Smooth muscle cell (in vitro differentiated cells): ENCODE data around the gene PRKCA. TPM values are rescaled to one million over a fixed set of nuclear protein-coding genes. Genes with fewer than 3 reads are reported as not detected.

Source experiments
- DNase-seq: peaks from one replicate; lab custom pipeline; 2025; ENCODE audit not compliant: unreplicated experiment; lab: John Stamatoyannopoulos, UW
- H2AFZ ChIP-seq: fragments of 200-600 bp; sonication (generic); 2 replicates; pipeline ENCODE4 v1.6.0; 2016; ENCODE audit warnings: antibody characterized with exemption, low read depth, mild to moderate bottlenecking
- H3F3A ChIP-seq: fragments of 200-600 bp; sonication (generic); 2 replicates; pipeline ENCODE4 v1.6.0; 2017; ENCODE audit warnings: antibody characterized with exemption, low read depth
- H3K27ac ChIP-seq: fragments of 200-600 bp; sonication (generic); 2 replicates; pipeline ENCODE4 v1.5.1; 2016; ENCODE audit warnings: low read depth, mild to moderate bottlenecking
- H3K27me3 ChIP-seq: fragments of 200-600 bp; sonication (generic); 2 replicates; pipeline ENCODE4 v1.6.1; 2016; ENCODE audit warnings: low read depth, mild to moderate bottlenecking
- H3K36me3 ChIP-seq: fragments of 200-600 bp; sonication (generic); 2 replicates; pipeline ENCODE4 v1.5.1; 2016; ENCODE audit warnings: low read depth
- H3K4me1 ChIP-seq: fragments of 200-600 bp; sonication (generic); 2 replicates; pipeline ENCODE4 v1.5.1; 2016; ENCODE audit warnings: low read depth
- H3K4me2 ChIP-seq: fragments of 200-600 bp; sonication (generic); 2 replicates; pipeline ENCODE4 v1.6.0; 2016; ENCODE audit warnings: mild to moderate bottlenecking
- H3K4me3 ChIP-seq: fragments of 200-600 bp; sonication (generic); 2 replicates; pipeline ENCODE4 v1.5.1; 2016; ENCODE audit warnings: mild to moderate bottlenecking
- H3K79me2 ChIP-seq: fragments of 200-600 bp; sonication (generic); 2 replicates; pipeline ENCODE4 v1.6.0; 2016; ENCODE audit warnings: low read depth, mild to moderate bottlenecking
- H3K9ac ChIP-seq: fragments of 200-600 bp; sonication (generic); 2 replicates; pipeline ENCODE4 v1.6.0; 2016; ENCODE audit warnings: low read depth
- H3K9me3 ChIP-seq: fragments of 200-600 bp; sonication (generic); replicated peaks from 2 replicates; pipeline ENCODE4 v1.5.1; 2016; ENCODE audit warnings: low read depth
- H4K20me1 ChIP-seq: fragments of 200-600 bp; sonication (generic); 2 replicates; pipeline ENCODE4 v1.6.0; 2016; ENCODE audit warnings: low read depth
- WGBS: methylation state at CpG from one replicate; pipeline ENCODE4 v1.1.7; 2016; ENCODE audit warnings: low lambda C conversion rate; 5-methylcytosine and 5-hydroxymethylcytosine counted together
- polyA plus RNA-seq: library from polyadenylated mRNA; unstranded; fragments of >200 nt; fragmentation: Nextera tagmentation; extraction: Ambion mirVana; gene quantifications from 2 replicates; pipeline ENCODE4 v1.2.1, GENCODE V29; 2016
- total RNA-seq: library from RNA; depleted of rRNA; stranded (reverse); fragments of >200 nt; gene quantifications from 2 replicates; pipeline ENCODE4 v1.2.3, GENCODE V29; 2014
- TF ChIP-seq, protein P1 (sequence below): fragments of 200-600 bp; sonication (generic); IDR thresholded peaks from 2 replicates; pipeline ENCODE4 v1.5.1; 2017; ENCODE audit warnings: borderline replicate concordance, mild to moderate bottlenecking, antibody characterized with exemption; ENCODE audit not compliant: insufficient read depth, poor library complexity, severe bottlenecking

Gene PRKCA
- total and polyA plus RNA-seq, 2 experiments from 2014 or later = 0.78 to 7.1 TPM

DNA sequence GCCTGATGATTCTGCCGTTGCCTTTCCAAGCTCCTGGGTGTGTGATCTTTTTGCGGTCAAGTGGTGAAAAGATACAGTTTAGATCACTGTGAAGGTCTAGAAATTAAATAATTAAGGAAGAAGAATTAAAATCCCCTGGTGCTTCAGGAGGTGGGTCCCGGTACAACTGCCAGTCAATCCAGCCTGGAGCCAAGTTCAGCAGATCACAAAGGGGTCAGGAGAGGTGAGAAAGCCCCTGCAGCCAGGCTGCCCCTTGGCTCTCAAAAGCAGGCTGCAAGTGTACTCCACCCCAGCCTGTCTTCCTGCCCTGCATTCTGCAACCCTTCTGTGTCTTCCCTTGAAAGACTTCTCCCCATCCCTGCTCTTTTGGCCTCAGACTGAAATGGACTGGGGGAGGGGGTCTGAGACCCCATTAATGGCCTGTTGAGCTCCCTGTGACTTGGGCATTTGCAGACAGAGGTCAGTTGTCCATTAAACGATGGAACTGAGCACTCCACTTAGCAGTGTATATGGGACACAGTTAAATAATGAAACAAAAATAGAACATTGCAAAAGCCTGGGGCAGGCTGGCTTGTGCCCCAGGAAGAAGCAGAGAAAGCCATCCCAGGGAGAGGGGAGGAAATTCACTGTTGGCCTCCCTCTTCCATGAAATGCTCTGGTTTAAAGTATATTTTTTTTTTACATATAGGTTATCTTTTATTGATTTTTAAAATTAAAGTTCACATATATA is 547.6 kb downstream of the PRKCA start:
- H3K27me3 ChIP-seq = no peaks in the 10 kb centered on the region
- H2AFZ ChIP-seq = no peak overlapping the region
- no peaks in the 10 kb centered on the region for H3K9me3 ChIP-seq
- TF ChIP-seq, protein P1, sequence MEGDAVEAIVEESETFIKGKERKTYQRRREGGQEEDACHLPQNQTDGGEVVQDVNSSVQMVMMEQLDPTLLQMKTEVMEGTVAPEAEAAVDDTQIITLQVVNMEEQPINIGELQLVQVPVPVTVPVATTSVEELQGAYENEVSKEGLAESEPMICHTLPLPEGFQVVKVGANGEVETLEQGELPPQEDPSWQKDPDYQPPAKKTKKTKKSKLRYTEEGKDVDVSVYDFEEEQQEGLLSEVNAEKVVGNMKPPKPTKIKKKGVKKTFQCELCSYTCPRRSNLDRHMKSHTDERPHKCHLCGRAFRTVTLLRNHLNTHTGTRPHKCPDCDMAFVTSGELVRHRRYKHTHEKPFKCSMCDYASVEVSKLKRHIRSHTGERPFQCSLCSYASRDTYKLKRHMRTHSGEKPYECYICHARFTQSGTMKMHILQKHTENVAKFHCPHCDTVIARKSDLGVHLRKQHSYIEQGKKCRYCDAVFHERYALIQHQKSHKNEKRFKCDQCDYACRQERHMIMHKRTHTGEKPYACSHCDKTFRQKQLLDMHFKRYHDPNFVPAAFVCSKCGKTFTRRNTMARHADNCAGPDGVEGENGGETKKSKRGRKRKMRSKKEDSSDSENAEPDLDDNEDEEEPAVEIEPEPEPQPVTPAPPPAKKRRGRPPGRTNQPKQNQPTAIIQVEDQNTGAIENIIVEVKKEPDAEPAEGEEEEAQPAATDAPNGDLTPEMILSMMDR = no peak
- no peak for DNase-seq
- WGBS = 91% methylated on average over 4 of the region's 4 CpGs
- no peaks in the 10 kb centered on the region for H3K36me3 ChIP-seq
- H3K4me3 ChIP-seq = no peak overlapping the region
- H3K27ac ChIP-seq = no peak overlapping the region
- H3K9ac ChIP-seq = no peak overlapping the region
- no peaks in the 10 kb centered on the region for H3K4me1 ChIP-seq
- H3K79me2 ChIP-seq = no peaks in the 10 kb centered on the region
- H4K20me1 ChIP-seq = no peaks in the 10 kb centered on the region
- no peaks in the 10 kb centered on the region for H3F3A ChIP-seq
- no peak overlapping the region for H3K4me2 ChIP-seq

DNA sequence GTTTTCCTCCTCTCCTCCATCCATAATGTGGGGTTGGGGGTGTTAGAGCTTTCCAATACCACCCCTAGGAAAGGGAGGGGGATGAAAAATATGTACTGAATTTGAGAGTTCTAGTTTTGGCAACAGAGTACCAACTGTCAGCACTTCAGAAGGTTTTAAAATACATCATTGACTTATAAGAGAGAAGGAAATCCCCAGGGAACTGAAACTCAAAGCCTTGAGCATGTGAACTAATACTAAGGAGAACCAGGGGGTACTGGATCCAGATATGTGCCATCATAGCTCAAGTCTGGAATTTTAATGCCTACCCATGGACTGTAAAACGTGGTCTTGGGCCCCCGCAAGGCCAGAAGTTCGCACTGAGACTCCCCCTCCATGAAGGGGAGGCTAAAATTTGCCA is 548.3 kb downstream of the PRKCA start:
- no peaks in the 10 kb centered on the region for H3K36me3 ChIP-seq
- WGBS = 87% methylated on average over 3 of the region's 3 CpGs
- no peak overlapping the region for H3K9ac ChIP-seq
- H3K27me3 ChIP-seq = no peaks in the 10 kb centered on the region
- no peak overlapping the region for H3K27ac ChIP-seq
- TF ChIP-seq, protein P1 = no peak
- no peaks in the 10 kb centered on the region for H3F3A ChIP-seq
- no peak overlapping the region for H3K4me3 ChIP-seq
- H4K20me1 ChIP-seq = no peaks in the 10 kb centered on the region
- no peak for DNase-seq
- H3K9me3 ChIP-seq = no peaks in the 10 kb centered on the region
- H3K4me2 ChIP-seq = no peak overlapping the region
- H3K4me1 ChIP-seq = no peaks in the 10 kb centered on the region
- H2AFZ ChIP-seq = no peak overlapping the region
- no peaks in the 10 kb centered on the region for H3K79me2 ChIP-seq

DNA sequence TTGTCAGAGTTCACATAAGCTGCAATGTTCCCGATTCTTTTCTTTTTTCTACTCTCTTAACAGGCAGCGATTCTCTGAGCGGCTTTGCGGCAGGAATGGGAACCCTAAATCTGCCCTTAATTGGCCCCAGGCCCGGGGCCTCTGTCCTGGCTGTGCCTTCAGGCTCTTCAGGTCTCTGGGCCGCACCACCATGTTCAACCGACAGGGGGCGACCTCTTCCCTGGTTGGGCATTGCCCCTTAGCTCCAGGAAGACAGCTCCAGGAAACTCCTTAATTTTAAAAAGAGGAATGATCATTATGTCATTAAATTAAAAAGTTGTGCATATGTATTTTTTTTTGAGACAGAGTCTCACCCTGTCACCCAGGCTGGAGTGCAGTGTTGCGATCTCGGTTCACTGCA is 552.8 kb downstream of the PRKCA start:
- TF ChIP-seq, protein P1 = peak; percentile 6
- Histone ChIP-seq H3K79me2 (no peaks in the 10 kb centered on the region), H4K20me1 (no peaks in the 10 kb centered on the region), H3K4me1 (no peaks in the 10 kb centered on the region), H3K27me3 (peaks cover 4% of the 10 kb centered on the region), H3K9ac (no peak overlapping the region), H3K9me3 (no peaks in the 10 kb centered on the region), H3K36me3 (no peaks in the 10 kb centered on the region), H2AFZ (no peak overlapping the region), H3K4me3 (no peak overlapping the region), H3K27ac (no peak overlapping the region), H3F3A (no peaks in the 10 kb centered on the region), H3K4me2 (no peak overlapping the region)
- WGBS = 74% methylated on average over 10 of the region's 10 CpGs
- DNase-seq = no peak
